GM23338 (cell line): ENCODE measurements around the gene ZNF529. TPM values are rescaled to one million over a fixed set of nuclear protein-coding genes. Genes with fewer than 3 reads are reported as not detected.

Experiments used
- ATAC-seq: fragments of 200-7000 bp; cut with Tn5 transposase; 3 replicates; pipeline ENCODE4 v1.9.1; 2020
- DNase-seq: peaks from one replicate; pipeline ENCODE4 v3.0.0-alpha.2; 2015; ENCODE audit warnings: low spot score
- H2AFZ ChIP-seq: fragments of 200-600 bp; sonication (generic); 2 replicates; pipeline ENCODE4 v1.8.0; 2016; ENCODE audit warnings: antibody characterized with exemption, mild to moderate bottlenecking, moderate library complexity
- H3F3A ChIP-seq: fragments of 200-600 bp; sonication (generic); replicated peaks from 2 replicates; pipeline ENCODE4 v1.8.0; 2017; ENCODE audit warnings: antibody characterized with exemption, mixed run types, low read depth
- H3K27ac ChIP-seq: fragments of 200-600 bp; sonication (generic); 2 replicates; pipeline ENCODE4 v1.6.1; 2016; ENCODE audit warnings: low read depth
- H3K27me3 ChIP-seq: fragments of 200-600 bp; sonication (generic); 2 replicates; pipeline ENCODE4 v1.8.0; 2016; ENCODE audit warnings: mild to moderate bottlenecking, mixed run types, moderate library complexity; ENCODE audit not compliant: insufficient read depth
- H3K36me3 ChIP-seq: fragments of 200-600 bp; sonication (generic); 2 replicates; pipeline ENCODE4 v1.8.0; 2016; ENCODE audit warnings: mild to moderate bottlenecking; ENCODE audit not compliant: insufficient read depth
- H3K4me1 ChIP-seq: fragments of 200-600 bp; sonication (generic); 2 replicates; pipeline ENCODE4 v1.8.0; 2016; ENCODE audit warnings: mild to moderate bottlenecking, moderate library complexity; ENCODE audit not compliant: insufficient read depth
- H3K4me2 ChIP-seq: fragments of 200-600 bp; sonication (generic); 2 replicates; pipeline ENCODE4 v1.7.1; 2017; ENCODE audit warnings: mixed run types
- H3K4me3 ChIP-seq: fragments of 200-600 bp; sonication (generic); 2 replicates; pipeline ENCODE4 v1.6.1; 2016; ENCODE audit warnings: mixed run types
- H3K79me2 ChIP-seq: fragments of 200-600 bp; sonication (generic); replicated peaks from 2 replicates; pipeline ENCODE4 v1.8.0; 2017; ENCODE audit warnings: mild to moderate bottlenecking; ENCODE audit not compliant: insufficient read depth
- H3K9me2 ChIP-seq: fragments of 200-600 bp; sonication (generic); 2 replicates; pipeline ENCODE4 v1.8.0; 2017; ENCODE audit not compliant: insufficient read depth
- H4K20me1 ChIP-seq: fragments of 200-600 bp; sonication (generic); replicated peaks from 2 replicates; pipeline ENCODE4 v1.8.0; 2017; ENCODE audit warnings: mild to moderate bottlenecking; ENCODE audit not compliant: insufficient read depth
- H3K27ac Mint-ChIP-seq: 2 replicates; pipeline ENCODE4 v1.8.0; 2020; ENCODE audit warnings: inconsistent platforms, mild to moderate bottlenecking, moderate library complexity, mixed read lengths
- H3K27me3 Mint-ChIP-seq: 3 replicates; pipeline ENCODE4 v1.8.0; 2022; ENCODE audit warnings: low read depth, mild to moderate bottlenecking, moderate library complexity, mixed read lengths, inconsistent platforms; ENCODE audit not compliant: insufficient read depth, poor library complexity
- H3K36me3 Mint-ChIP-seq: 3 replicates; pipeline ENCODE4 v1.8.0; 2021; ENCODE audit warnings: low read depth, mild to moderate bottlenecking, inconsistent platforms, moderate library complexity, mixed read lengths
- H3K4me1 Mint-ChIP-seq: 3 replicates; pipeline ENCODE4 v1.8.0; 2020; ENCODE audit warnings: mild to moderate bottlenecking, inconsistent platforms, mixed read lengths
- H3K4me3 Mint-ChIP-seq: 3 replicates; pipeline ENCODE4 v1.8.0; 2021; ENCODE audit warnings: moderate library complexity, mild to moderate bottlenecking, inconsistent platforms, mixed read lengths
- H3K9me3 Mint-ChIP-seq: 3 replicates; pipeline ENCODE4 v1.8.0; 2020; ENCODE audit warnings: moderate library complexity, mild to moderate bottlenecking, inconsistent platforms, mixed read lengths
- EZH2 ChIP-seq: fragments of 200-600 bp; sonication (generic); IDR thresholded peaks from one replicate; pipeline ENCODE4 v1.8.0; 2017; ENCODE audit warnings: antibody characterized with exemption, mild to moderate bottlenecking, low read depth; ENCODE audit not compliant: unreplicated experiment
- EZH2phosphoT487 ChIP-seq: fragments of 200-600 bp; sonication (generic); IDR thresholded peaks from one replicate; pipeline ENCODE4 v1.8.1; 2018; ENCODE audit warnings: antibody characterized with exemption; ENCODE audit not compliant: unreplicated experiment
- JUNB ChIP-seq: IDR thresholded peaks from one replicate; pipeline ENCODE4 v1.6.1; 2016; ENCODE audit warnings: antibody characterized with exemption; ENCODE audit not compliant: unreplicated experiment
- ZNF331 ChIP-seq: fragments of 250-450 bp; sonication (Bioruptor Pico); IDR thresholded peaks from 2 replicates; pipeline ENCODE4 v1.5.0; 2020; ENCODE audit warnings: low read depth, mild to moderate bottlenecking, moderate library complexity
- polyA plus RNA-seq: library from polyadenylated mRNA; unstranded; fragments of >200 nt; fragmentation: Nextera tagmentation; extraction: Ambion mirVana; gene quantifications from 2 replicates; pipeline ENCODE4 v1.2.1, GENCODE V29; 2016
- total RNA-seq: library from RNA; depleted of rRNA; stranded (reverse); fragments of >200 nt; shearing (Covaris generic); gene quantifications from 2 replicates; pipeline ENCODE4 v1.2.3, GENCODE V29; 2014; rRNA removed
- TF ChIP-seq, protein P1 (sequence below): fragments of 250-450 bp; sonication (Bioruptor Pico); IDR thresholded peaks from 2 replicates; pipeline ENCODE4 v1.5.0; 2020; ENCODE audit warnings: mild to moderate bottlenecking, moderate library complexity
- TF ChIP-seq, protein P2 (sequence below): IDR thresholded peaks from one replicate; pipeline ENCODE4 v1.6.1; 2018; ENCODE audit warnings: antibody characterized with exemption; ENCODE audit not compliant: unreplicated experiment

Gene ZNF529
- total and polyA plus RNA-seq, 2 experiments from 2014 or later, result 9.2 to 16.5 TPM

GRCh38 chr19:36497001-36497400 is 76.1 kb downstream of the ZNF529 start:
- TF ChIP-seq EZH2 (no peak), JUNB (no peak), EZH2phosphoT487 (no peak), ZNF331 (CRISPR knock-in tag) (no peak)
- TF ChIP-seq, protein P1, sequence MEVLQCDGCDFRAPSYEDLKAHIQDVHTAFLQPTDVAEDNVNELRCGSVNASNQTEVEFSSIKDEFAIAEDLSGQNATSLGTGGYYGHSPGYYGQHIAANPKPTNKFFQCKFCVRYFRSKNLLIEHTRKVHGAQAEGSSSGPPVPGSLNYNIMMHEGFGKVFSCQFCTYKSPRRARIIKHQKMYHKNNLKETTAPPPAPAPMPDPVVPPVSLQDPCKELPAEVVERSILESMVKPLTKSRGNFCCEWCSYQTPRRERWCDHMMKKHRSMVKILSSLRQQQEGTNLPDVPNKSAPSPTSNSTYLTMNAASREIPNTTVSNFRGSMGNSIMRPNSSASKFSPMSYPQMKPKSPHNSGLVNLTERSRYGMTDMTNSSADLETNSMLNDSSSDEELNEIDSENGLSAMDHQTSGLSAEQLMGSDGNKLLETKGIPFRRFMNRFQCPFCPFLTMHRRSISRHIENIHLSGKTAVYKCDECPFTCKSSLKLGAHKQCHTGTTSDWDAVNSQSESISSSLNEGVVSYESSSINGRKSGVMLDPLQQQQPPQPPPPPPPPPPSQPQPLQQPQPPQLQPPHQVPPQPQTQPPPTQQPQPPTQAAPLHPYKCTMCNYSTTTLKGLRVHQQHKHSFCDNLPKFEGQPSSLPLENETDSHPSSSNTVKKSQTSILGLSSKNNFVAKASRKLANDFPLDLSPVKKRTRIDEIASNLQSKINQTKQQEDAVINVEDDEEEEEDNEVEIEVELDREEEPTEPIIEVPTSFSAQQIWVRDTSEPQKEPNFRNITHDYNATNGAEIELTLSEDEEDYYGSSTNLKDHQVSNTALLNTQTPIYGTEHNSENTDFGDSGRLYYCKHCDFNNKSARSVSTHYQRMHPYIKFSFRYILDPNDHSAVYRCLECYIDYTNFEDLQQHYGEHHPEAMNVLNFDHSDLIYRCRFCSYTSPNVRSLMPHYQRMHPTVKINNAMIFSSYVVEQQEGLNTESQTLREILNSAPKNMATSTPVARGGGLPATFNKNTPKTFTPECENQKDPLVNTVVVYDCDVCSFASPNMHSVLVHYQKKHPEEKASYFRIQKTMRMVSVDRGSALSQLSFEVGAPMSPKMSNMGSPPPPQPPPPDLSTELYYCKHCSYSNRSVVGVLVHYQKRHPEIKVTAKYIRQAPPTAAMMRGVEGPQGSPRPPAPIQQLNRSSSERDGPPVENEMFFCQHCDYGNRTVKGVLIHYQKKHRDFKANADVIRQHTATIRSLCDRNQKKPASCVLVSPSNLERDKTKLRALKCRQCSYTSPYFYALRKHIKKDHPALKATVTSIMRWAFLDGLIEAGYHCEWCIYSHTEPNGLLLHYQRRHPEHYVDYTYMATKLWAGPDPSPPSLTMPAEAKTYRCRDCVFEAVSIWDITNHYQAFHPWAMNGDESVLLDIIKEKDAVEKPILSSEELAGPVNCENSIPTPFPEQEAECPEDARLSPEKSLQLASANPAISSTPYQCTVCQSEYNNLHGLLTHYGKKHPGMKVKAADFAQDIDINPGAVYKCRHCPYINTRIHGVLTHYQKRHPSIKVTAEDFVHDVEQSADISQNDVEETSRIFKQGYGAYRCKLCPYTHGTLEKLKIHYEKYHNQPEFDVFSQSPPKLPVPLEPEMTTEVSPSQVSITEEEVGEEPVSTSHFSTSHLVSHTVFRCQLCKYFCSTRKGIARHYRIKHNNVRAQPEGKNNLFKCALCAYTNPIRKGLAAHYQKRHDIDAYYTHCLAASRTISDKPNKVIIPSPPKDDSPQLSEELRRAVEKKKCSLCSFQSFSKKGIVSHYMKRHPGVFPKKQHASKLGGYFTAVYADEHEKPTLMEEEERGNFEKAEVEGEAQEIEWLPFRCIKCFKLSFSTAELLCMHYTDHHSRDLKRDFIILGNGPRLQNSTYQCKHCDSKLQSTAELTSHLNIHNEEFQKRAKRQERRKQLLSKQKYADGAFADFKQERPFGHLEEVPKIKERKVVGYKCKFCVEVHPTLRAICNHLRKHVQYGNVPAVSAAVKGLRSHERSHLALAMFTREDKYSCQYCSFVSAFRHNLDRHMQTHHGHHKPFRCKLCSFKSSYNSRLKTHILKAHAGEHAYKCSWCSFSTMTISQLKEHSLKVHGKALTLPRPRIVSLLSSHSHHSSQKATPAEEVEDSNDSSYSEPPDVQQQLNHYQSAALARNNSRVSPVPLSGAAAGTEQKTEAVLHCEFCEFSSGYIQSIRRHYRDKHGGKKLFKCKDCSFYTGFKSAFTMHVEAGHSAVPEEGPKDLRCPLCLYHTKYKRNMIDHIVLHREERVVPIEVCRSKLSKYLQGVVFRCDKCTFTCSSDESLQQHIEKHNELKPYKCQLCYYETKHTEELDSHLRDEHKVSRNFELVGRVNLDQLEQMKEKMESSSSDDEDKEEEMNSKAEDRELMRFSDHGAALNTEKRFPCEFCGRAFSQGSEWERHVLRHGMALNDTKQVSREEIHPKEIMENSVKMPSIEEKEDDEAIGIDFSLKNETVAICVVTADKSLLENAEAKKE (CRISPR knock-in tag), result no peak
- TF ChIP-seq, protein P2, sequence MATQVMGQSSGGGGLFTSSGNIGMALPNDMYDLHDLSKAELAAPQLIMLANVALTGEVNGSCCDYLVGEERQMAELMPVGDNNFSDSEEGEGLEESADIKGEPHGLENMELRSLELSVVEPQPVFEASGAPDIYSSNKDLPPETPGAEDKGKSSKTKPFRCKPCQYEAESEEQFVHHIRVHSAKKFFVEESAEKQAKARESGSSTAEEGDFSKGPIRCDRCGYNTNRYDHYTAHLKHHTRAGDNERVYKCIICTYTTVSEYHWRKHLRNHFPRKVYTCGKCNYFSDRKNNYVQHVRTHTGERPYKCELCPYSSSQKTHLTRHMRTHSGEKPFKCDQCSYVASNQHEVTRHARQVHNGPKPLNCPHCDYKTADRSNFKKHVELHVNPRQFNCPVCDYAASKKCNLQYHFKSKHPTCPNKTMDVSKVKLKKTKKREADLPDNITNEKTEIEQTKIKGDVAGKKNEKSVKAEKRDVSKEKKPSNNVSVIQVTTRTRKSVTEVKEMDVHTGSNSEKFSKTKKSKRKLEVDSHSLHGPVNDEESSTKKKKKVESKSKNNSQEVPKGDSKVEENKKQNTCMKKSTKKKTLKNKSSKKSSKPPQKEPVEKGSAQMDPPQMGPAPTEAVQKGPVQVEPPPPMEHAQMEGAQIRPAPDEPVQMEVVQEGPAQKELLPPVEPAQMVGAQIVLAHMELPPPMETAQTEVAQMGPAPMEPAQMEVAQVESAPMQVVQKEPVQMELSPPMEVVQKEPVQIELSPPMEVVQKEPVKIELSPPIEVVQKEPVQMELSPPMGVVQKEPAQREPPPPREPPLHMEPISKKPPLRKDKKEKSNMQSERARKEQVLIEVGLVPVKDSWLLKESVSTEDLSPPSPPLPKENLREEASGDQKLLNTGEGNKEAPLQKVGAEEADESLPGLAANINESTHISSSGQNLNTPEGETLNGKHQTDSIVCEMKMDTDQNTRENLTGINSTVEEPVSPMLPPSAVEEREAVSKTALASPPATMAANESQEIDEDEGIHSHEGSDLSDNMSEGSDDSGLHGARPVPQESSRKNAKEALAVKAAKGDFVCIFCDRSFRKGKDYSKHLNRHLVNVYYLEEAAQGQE, result no peak
- Histone ChIP-seq H3K4me1 (no peaks in the 10 kb centered on the region), H3K27ac (no peak overlapping the region), H3K79me2 (no peaks in the 10 kb centered on the region), H3F3A (no peaks in the 10 kb centered on the region), H2AFZ (no peak overlapping the region), H3K4me3 (no peak overlapping the region), H4K20me1 (no peaks in the 10 kb centered on the region), H3K9me2 (no peaks in the 10 kb centered on the region), H3K36me3 (no peaks in the 10 kb centered on the region), H3K4me2 (no peak overlapping the region), H3K27me3 (no peaks in the 10 kb centered on the region)
- Mint-ChIP-seq H3K27me3 (peaks cover 5% of the 10 kb centered on the region), H3K36me3 (peaks cover 16% of the 10 kb centered on the region), H3K9me3 (peaks cover 81% of the 10 kb centered on the region), H3K4me3 (no peak overlapping the region), H3K27ac (no peak overlapping the region), H3K4me1 (no peaks in the 10 kb centered on the region)
- peak; percentile 14 for DNase-seq
- ATAC-seq, result no peak

Other genes starting within 250 kb of the ZNF529 start
- gene ZFP14, start 194.1 kb downstream of the ZNF529 start, total RNA-seq, result 9.5 and 10.4 TPM in 2 replicates
- gene ZFP14, start 194.1 kb downstream of the ZNF529 start, polyA plus RNA-seq, result 8.6 and 9.0 TPM in 2 replicates
- 17.1 and 21.2 TPM in 2 replicates for gene ZFP82, start 154.6 kb downstream of the ZNF529 start, total RNA-seq
- gene ZFP82, start 154.6 kb downstream of the ZNF529 start, polyA plus RNA-seq, result 10.8 and 16.8 TPM in 2 replicates
- 18.0 and 22.8 TPM in 2 replicates for gene ZNF566, start 83.7 kb downstream of the ZNF529 start, total RNA-seq
- 8.5 and 11.9 TPM in 2 replicates for gene ZNF566, start 83.7 kb downstream of the ZNF529 start, polyA plus RNA-seq
- 32.6 and 35.9 TPM in 2 replicates for gene ZNF260, start 45.0 kb downstream of the ZNF529 start, total RNA-seq
- gene ZNF260, start 45.0 kb downstream of the ZNF529 start, polyA plus RNA-seq, result 19.4 and 26.8 TPM in 2 replicates
- gene ZNF382, start 32.0 kb upstream of the ZNF529 start, total RNA-seq, result 11.5 and 12.4 TPM in 2 replicates
- gene ZNF382, start 32.0 kb upstream of the ZNF529 start, polyA plus RNA-seq, result 3.2 and 3.8 TPM in 2 replicates
- 6.9 and 9.1 TPM in 2 replicates for gene ZNF461, start 93.5 kb upstream of the ZNF529 start, total RNA-seq
- 3.0 and 3.1 TPM in 2 replicates for gene ZNF461, start 93.5 kb upstream of the ZNF529 start, polyA plus RNA-seq
- 15.6 and 15.8 TPM in 2 replicates for gene ZNF567, start 114.3 kb upstream of the ZNF529 start, total RNA-seq
- gene ZNF567, start 114.3 kb upstream of the ZNF529 start, polyA plus RNA-seq, result 17.3 and 17.6 TPM in 2 replicates
- gene ZNF850, start 199.5 kb upstream of the ZNF529 start, total RNA-seq, result 41.1 and 43.9 TPM in 2 replicates
- 7.7 and 8.7 TPM in 2 replicates for gene ZNF850, start 199.5 kb upstream of the ZNF529 start, polyA plus RNA-seq